GM23338 (cell line): Measurements from ENCODE around the gene AQP6. TPM values are rescaled to one million over a fixed set of nuclear protein-coding genes. Genes with fewer than 3 reads are reported as not detected.

Experiments
- ATAC-seq: fragments of 200-7000 bp; cut with Tn5 transposase; 3 replicates; pipeline ENCODE4 v1.9.1; 2020
- DNase-seq: peaks from one replicate; pipeline ENCODE4 v3.0.0-alpha.2; 2015; ENCODE audit warnings: low spot score
- H2AFZ ChIP-seq: fragments of 200-600 bp; sonication (generic); 2 replicates; pipeline ENCODE4 v1.8.0; 2016; ENCODE audit warnings: antibody characterized with exemption, mild to moderate bottlenecking, moderate library complexity
- H3F3A ChIP-seq: fragments of 200-600 bp; sonication (generic); replicated peaks from 2 replicates; pipeline ENCODE4 v1.8.0; 2017; ENCODE audit warnings: antibody characterized with exemption, mixed run types, low read depth
- H3K27ac ChIP-seq: fragments of 200-600 bp; sonication (generic); 2 replicates; pipeline ENCODE4 v1.6.1; 2016; ENCODE audit warnings: low read depth
- H3K27me3 ChIP-seq: fragments of 200-600 bp; sonication (generic); 2 replicates; pipeline ENCODE4 v1.8.0; 2016; ENCODE audit warnings: mild to moderate bottlenecking, mixed run types, moderate library complexity; ENCODE audit not compliant: insufficient read depth
- H3K36me3 ChIP-seq: fragments of 200-600 bp; sonication (generic); 2 replicates; pipeline ENCODE4 v1.8.0; 2016; ENCODE audit warnings: mild to moderate bottlenecking; ENCODE audit not compliant: insufficient read depth
- H3K4me1 ChIP-seq: fragments of 200-600 bp; sonication (generic); 2 replicates; pipeline ENCODE4 v1.8.0; 2016; ENCODE audit warnings: mild to moderate bottlenecking, moderate library complexity; ENCODE audit not compliant: insufficient read depth
- H3K4me2 ChIP-seq: fragments of 200-600 bp; sonication (generic); 2 replicates; pipeline ENCODE4 v1.7.1; 2017; ENCODE audit warnings: mixed run types
- H3K4me3 ChIP-seq: fragments of 200-600 bp; sonication (generic); 2 replicates; pipeline ENCODE4 v1.6.1; 2016; ENCODE audit warnings: mixed run types
- H3K79me2 ChIP-seq: fragments of 200-600 bp; sonication (generic); replicated peaks from 2 replicates; pipeline ENCODE4 v1.8.0; 2017; ENCODE audit warnings: mild to moderate bottlenecking; ENCODE audit not compliant: insufficient read depth
- H3K9me2 ChIP-seq: fragments of 200-600 bp; sonication (generic); 2 replicates; pipeline ENCODE4 v1.8.0; 2017; ENCODE audit not compliant: insufficient read depth
- H4K20me1 ChIP-seq: fragments of 200-600 bp; sonication (generic); replicated peaks from 2 replicates; pipeline ENCODE4 v1.8.0; 2017; ENCODE audit warnings: mild to moderate bottlenecking; ENCODE audit not compliant: insufficient read depth
- H3K27ac Mint-ChIP-seq: 2 replicates; pipeline ENCODE4 v1.8.0; 2020; ENCODE audit warnings: inconsistent platforms, mild to moderate bottlenecking, moderate library complexity, mixed read lengths
- H3K27me3 Mint-ChIP-seq: 3 replicates; pipeline ENCODE4 v1.8.0; 2022; ENCODE audit warnings: low read depth, mild to moderate bottlenecking, moderate library complexity, mixed read lengths, inconsistent platforms; ENCODE audit not compliant: insufficient read depth, poor library complexity
- H3K36me3 Mint-ChIP-seq: 3 replicates; pipeline ENCODE4 v1.8.0; 2021; ENCODE audit warnings: low read depth, mild to moderate bottlenecking, inconsistent platforms, moderate library complexity, mixed read lengths
- H3K4me1 Mint-ChIP-seq: 3 replicates; pipeline ENCODE4 v1.8.0; 2020; ENCODE audit warnings: mild to moderate bottlenecking, inconsistent platforms, mixed read lengths
- H3K4me3 Mint-ChIP-seq: 3 replicates; pipeline ENCODE4 v1.8.0; 2021; ENCODE audit warnings: moderate library complexity, mild to moderate bottlenecking, inconsistent platforms, mixed read lengths
- H3K9me3 Mint-ChIP-seq: 3 replicates; pipeline ENCODE4 v1.8.0; 2020; ENCODE audit warnings: moderate library complexity, mild to moderate bottlenecking, inconsistent platforms, mixed read lengths
- CREB1 ChIP-seq: fragments of 250-450 bp; sonication (Bioruptor Pico); IDR thresholded peaks from 2 replicates; pipeline ENCODE4 v1.5.0; 2020; ENCODE audit warnings: low read depth, mild to moderate bottlenecking, moderate library complexity
- CTCF ChIP-seq, 2 experiments: fragments of 200-600 bp in 1 of 2; sonication (generic) in 1 of 2; conservative IDR thresholded peaks; 2 replicates each; pipeline versions ENCODE4 v1.5.1 to v1.6.1; 2016 to 2017; ENCODE audit warnings: antibody characterized with exemption in 2 of 2, low read depth in 2 of 2, mild to moderate bottlenecking in 2 of 2, moderate library complexity in 1 of 2
- ETS1 ChIP-seq: IDR thresholded peaks from 2 replicates; pipeline ENCODE4 v1.6.1; 2016; ENCODE audit warnings: antibody characterized with exemption
- EZH2 ChIP-seq: fragments of 200-600 bp; sonication (generic); IDR thresholded peaks from one replicate; pipeline ENCODE4 v1.8.0; 2017; ENCODE audit warnings: antibody characterized with exemption, mild to moderate bottlenecking, low read depth; ENCODE audit not compliant: unreplicated experiment
- JUNB ChIP-seq: IDR thresholded peaks from one replicate; pipeline ENCODE4 v1.6.1; 2016; ENCODE audit warnings: antibody characterized with exemption; ENCODE audit not compliant: unreplicated experiment
- NANOG ChIP-seq: IDR thresholded peaks from 2 replicates; pipeline ENCODE4 v1.6.1; 2016; ENCODE audit warnings: antibody characterized with exemption, borderline replicate concordance
- POLR2AphosphoS5 ChIP-seq: IDR thresholded peaks from 2 replicates; pipeline ENCODE4 v1.6.1; 2016; ENCODE audit warnings: antibody characterized with exemption, low read depth
- REST ChIP-seq: IDR thresholded peaks from one replicate; pipeline ENCODE4 v1.6.1; 2018; ENCODE audit warnings: antibody characterized with exemption; ENCODE audit not compliant: unreplicated experiment
- STAT1 ChIP-seq: IDR thresholded peaks from one replicate; pipeline ENCODE4 v1.6.1; 2016; ENCODE audit warnings: antibody characterized with exemption; ENCODE audit not compliant: unreplicated experiment
- ZNF114 ChIP-seq: fragments of 250-450 bp; sonication (Bioruptor Pico); IDR thresholded peaks from 2 replicates; pipeline ENCODE4 v1.5.0; 2020; ENCODE audit warnings: mild to moderate bottlenecking, moderate library complexity
- ZNF331 ChIP-seq: fragments of 250-450 bp; sonication (Bioruptor Pico); IDR thresholded peaks from 2 replicates; pipeline ENCODE4 v1.5.0; 2020; ENCODE audit warnings: low read depth, mild to moderate bottlenecking, moderate library complexity
- polyA plus RNA-seq: library from polyadenylated mRNA; unstranded; fragments of >200 nt; fragmentation: Nextera tagmentation; extraction: Ambion mirVana; gene quantifications from 2 replicates; pipeline ENCODE4 v1.2.1, GENCODE V29; 2016
- total RNA-seq: library from RNA; depleted of rRNA; stranded (reverse); fragments of >200 nt; shearing (Covaris generic); gene quantifications from 2 replicates; pipeline ENCODE4 v1.2.3, GENCODE V29; 2014

The AQP6 gene
- total and polyA plus RNA-seq, 2 experiments from 2014 or later = 0.08 TPM; not detected in 1

- TF ChIP-seq ZNF331 = no peak
- no peak for TF ChIP-seq ETS1
- no peak for TF ChIP-seq JUNB
- TF ChIP-seq CREB1 (CRISPR knock-in tag) = no peak
- TF ChIP-seq STAT1 = no peak
- no peak for TF ChIP-seq EZH2
- TF ChIP-seq POLR2AphosphoS5 = no peak
- TF ChIP-seq ZNF114 (CRISPR knock-in tag) = no peak
- TF ChIP-seq REST = no peak
- TF ChIP-seq NANOG = no peak
Measured at GRCh38 chr12:49952391-49953055, 20.2 kb upstream of the AQP6 start (continued).

GRCh38 chr12:49953151-49953550 is 19.6 kb upstream of the AQP6 start:
- Mint-ChIP-seq H3K9me3 (no peaks in the 10 kb centered on the region), H3K27ac (no peak overlapping the region), H3K27me3 (peaks cover 13% of the 10 kb centered on the region), H3K36me3 (no peaks in the 10 kb centered on the region), H3K4me1 (peaks cover 7% of the 10 kb centered on the region; the same call in 2 of the 3 replicates), H3K4me3 (no peak overlapping the region)
- Histone ChIP-seq H3K9me2 (no peaks in the 10 kb centered on the region), H4K20me1 (no peaks in the 10 kb centered on the region), H2AFZ (no peak overlapping the region), H3K4me3 (no peak overlapping the region), H3K27me3 (peaks cover 38% of the 10 kb centered on the region), H3K79me2 (no peaks in the 10 kb centered on the region), H3K4me2 (no peak overlapping the region), H3K36me3 (no peaks in the 10 kb centered on the region), H3F3A (no peaks in the 10 kb centered on the region), H3K4me1 (peaks cover 17% of the 10 kb centered on the region; the same call in 1 of the 2 replicates), H3K27ac (no peak overlapping the region)
- ATAC-seq (no peak), DNase-seq (no peak)
- no peak for TF ChIP-seq CTCF (conservative IDR thresholded peaks at IDR 0.05; ENCODE audit: low read depth in 2 of 2)
- no peak for TF ChIP-seq ZNF114 (CRISPR knock-in tag)
- TF ChIP-seq ZNF331 = no peak
- no peak for TF ChIP-seq REST
- TF ChIP-seq STAT1 = no peak
- no peak for TF ChIP-seq ETS1
- TF ChIP-seq NANOG = no peak
- no peak for TF ChIP-seq JUNB
- TF ChIP-seq POLR2AphosphoS5 = no peak
